Activated CD4-positive, alpha-beta T cell treated with anti-CD3 and anti-CD28 coated beads, Interleukin-2, amount 10 ng/mL, durations not matched to agents 7 days and 5 days (primary cell): ENCODE results near the gene COL2A1. TPM values are rescaled to one million over a fixed set of nuclear protein-coding genes. Genes with fewer than 3 reads are reported as not detected.

Source experiments
- CTCF ChIA-PET: fragments of 350-600 bp; sonication (Branson Sonifier 250); formaldehyde crosslinking; loops from one replicate; lab custom pipeline; 2021; ENCODE audit warnings: antibody characterized with exemption; lab: Charles Lee
- POLR2A ChIA-PET: fragments of 350-600 bp; sonication (Branson Sonifier 250); formaldehyde crosslinking; loops from one replicate; lab custom pipeline; 2021; ENCODE audit warnings: antibody characterized with exemption; lab: Charles Lee
- DNase-seq: peaks from one replicate; pipeline ENCODE4 v3.0.0-alpha.2; 2020
- H3K27ac Mint-ChIP-seq: one replicate; pipeline ENCODE4 v1.8.0; 2021; ENCODE audit warnings: mild to moderate bottlenecking, moderate library complexity, mixed read lengths
- H3K27me3 Mint-ChIP-seq: one replicate; pipeline ENCODE4 v1.8.0; 2021; ENCODE audit warnings: mixed read lengths
- H3K36me3 Mint-ChIP-seq: one replicate; pipeline ENCODE4 v1.8.0; 2021; ENCODE audit warnings: low read depth, mixed read lengths
- H3K4me1 Mint-ChIP-seq: one replicate; pipeline ENCODE4 v1.8.0; 2021; ENCODE audit warnings: mixed read lengths
- H3K4me3 Mint-ChIP-seq: one replicate; pipeline ENCODE4 v1.8.0; 2021; ENCODE audit warnings: mild to moderate bottlenecking, moderate library complexity, mixed read lengths
- H3K9me3 Mint-ChIP-seq: one replicate; pipeline ENCODE4 v1.8.0; 2021; ENCODE audit warnings: mixed read lengths
- total RNA-seq, 2 experiments: library from RNA; stranded (reverse); gene quantifications; one replicate each; pipeline ENCODE4 v1.2.3, GENCODE V29; 2021

The COL2A1 gene
- total RNA-seq, 2 experiments from 2014 or later: not detected

GRCh38 chr12:48039151-48039550, 34.9 kb upstream of the COL2A1 start:
- ChIA-PET CTCF (interaction anchor here (0.5 to 0.6 kb wide), 2 partner anchors 165 to 172 kb away, joined by 3 read pairs; no protein-coding TSS in a partner anchor), POLR2A (no interaction called here)
- Mint-ChIP-seq H3K4me1 (peaks cover 5% of the 10 kb centered on the region), H3K9me3 (no peaks in the 10 kb centered on the region), H3K4me3 (no peak overlapping the region), H3K27me3 (no peaks in the 10 kb centered on the region), H3K27ac (no peak overlapping the region), H3K36me3 (no peaks in the 10 kb centered on the region)
- no peak for DNase-seq

- H3K4me1 Mint-ChIP-seq: peaks cover 5% of the 10 kb centered on the region
These were observed 33.8 kb upstream of the COL2A1 start for GRCh38 chr12:48038085-48038484.

GRCh38 chr12:48037267-48037915, 33.1 kb upstream of the COL2A1 start:
- POLR2A ChIA-PET: no interaction called here
- CTCF ChIA-PET: no interaction called here
- Mint-ChIP-seq H3K36me3 (no peaks in the 10 kb centered on the region), H3K27me3 (no peaks in the 10 kb centered on the region), H3K9me3 (no peaks in the 10 kb centered on the region), H3K4me3 (no peak overlapping the region), H3K27ac (no peak overlapping the region), H3K4me1 (peaks cover 5% of the 10 kb centered on the region)
- no peak for DNase-seq

More at GRCh38 chr12:48038085-48038484, 33.8 kb upstream of the COL2A1 start:
- ChIA-PET POLR2A (no interaction called here), CTCF (no interaction called here)
- Mint-ChIP-seq H3K27me3 (no peaks in the 10 kb centered on the region), H3K27ac (no peak overlapping the region), H3K9me3 (no peaks in the 10 kb centered on the region), H3K4me3 (no peak overlapping the region), H3K36me3 (no peaks in the 10 kb centered on the region)
- no peak for DNase-seq

- Mint-ChIP-seq H3K27me3 (no peaks in the 10 kb centered on the region), H3K27ac (no peak overlapping the region), H3K9me3 (no peaks in the 10 kb centered on the region), H3K36me3 (no peaks in the 10 kb centered on the region), H3K4me3 (no peak overlapping the region), H3K4me1 (peaks cover 5% of the 10 kb centered on the region)
- no peak for DNase-seq
- ChIA-PET POLR2A (no interaction called here), CTCF (no interaction called here)
These were observed 32.5 kb upstream of the COL2A1 start for GRCh38 chr12:48036818-48037217.

GRCh38 chr12:48034835-48035805, 30.8 kb upstream of the COL2A1 start:
- Mint-ChIP-seq H3K27me3 (no peaks in the 10 kb centered on the region), H3K4me3 (no peak overlapping the region), H3K9me3 (no peaks in the 10 kb centered on the region), H3K4me1 (peaks cover 5% of the 10 kb centered on the region), H3K36me3 (no peaks in the 10 kb centered on the region), H3K27ac (no peak overlapping the region)
- POLR2A ChIA-PET: no interaction called here
- CTCF ChIA-PET: interaction anchor here (0.9 to 1.1 kb wide), 2 partner anchors 11 to 55 kb away, joined by 3 to 4 read pairs; no protein-coding TSS in a partner anchor
- no peak for DNase-seq

- ChIA-PET CTCF (interaction anchor here (1.4 kb wide), 1 partner anchor 18 kb away, joined by 3 read pairs; no protein-coding TSS in a partner anchor), POLR2A (no interaction called here)
- no peak for DNase-seq
- Mint-ChIP-seq H3K27me3 (no peaks in the 10 kb centered on the region), H3K27ac (no peak overlapping the region), H3K36me3 (no peaks in the 10 kb centered on the region), H3K9me3 (no peaks in the 10 kb centered on the region), H3K4me3 (no peak overlapping the region), H3K4me1 (peaks cover 5% of the 10 kb centered on the region)
These were observed 29.2 kb upstream of the COL2A1 start for GRCh38 chr12:48033451-48033850.

GRCh38 chr12:48032597-48032996, 28.3 kb upstream of the COL2A1 start:
- ChIA-PET POLR2A (no interaction called here), CTCF (interaction anchor here (1.4 kb wide), 1 partner anchor 17 kb away, joined by 3 read pairs; no protein-coding TSS in a partner anchor)
- Mint-ChIP-seq H3K4me3 (no peak overlapping the region), H3K4me1 (no peaks in the 10 kb centered on the region), H3K27me3 (no peaks in the 10 kb centered on the region), H3K36me3 (no peaks in the 10 kb centered on the region), H3K9me3 (no peaks in the 10 kb centered on the region), H3K27ac (no peak overlapping the region)
- DNase-seq: no peak

GRCh38 chr12:48031135-48031960, 27.1 kb upstream of the COL2A1 start:
- DNase-seq: no peak
- ChIA-PET CTCF (no interaction called here), POLR2A (no interaction called here)
- H3K27ac Mint-ChIP-seq: no peak overlapping the region
- no peaks in the 10 kb centered on the region for H3K36me3 Mint-ChIP-seq
- no peaks in the 10 kb centered on the region for H3K9me3 Mint-ChIP-seq
- H3K4me1 Mint-ChIP-seq: no peaks in the 10 kb centered on the region
- no peaks in the 10 kb centered on the region for H3K27me3 Mint-ChIP-seq
- H3K4me3 Mint-ChIP-seq: no peak overlapping the region

GRCh38 chr12:48030173-48030650, 25.9 kb upstream of the COL2A1 start:
- Mint-ChIP-seq H3K4me3 (no peak overlapping the region), H3K36me3 (no peaks in the 10 kb centered on the region)
- POLR2A ChIA-PET: no interaction called here

GRCh38 chr12:48029491-48030172, 25.4 kb upstream of the COL2A1 start:
- H3K36me3 Mint-ChIP-seq: no peaks in the 10 kb centered on the region
- DNase-seq: no peak
- ChIA-PET POLR2A (no interaction called here), CTCF (interaction anchor here (1.0 to 1.4 kb wide), 3 partner anchors 17 to 22 kb away, joined by 3 read pairs; no protein-coding TSS in a partner anchor)
- H3K4me3 Mint-ChIP-seq: no peak overlapping the region
- no peak overlapping the region for H3K27ac Mint-ChIP-seq
- peaks cover 2% of the 10 kb centered on the region for H3K27me3 Mint-ChIP-seq
- H3K4me1 Mint-ChIP-seq: no peaks in the 10 kb centered on the region
- H3K9me3 Mint-ChIP-seq: no peaks in the 10 kb centered on the region

More at GRCh38 chr12:48030173-48030650, 25.9 kb upstream of the COL2A1 start:
- DNase-seq: no peak
- Mint-ChIP-seq H3K4me1 (no peaks in the 10 kb centered on the region), H3K27ac (no peak overlapping the region), H3K9me3 (no peaks in the 10 kb centered on the region), H3K27me3 (no peaks in the 10 kb centered on the region)
- CTCF ChIA-PET: interaction anchor here (1.0 kb wide), 1 partner anchor 22 kb away, joined by 3 read pairs; no protein-coding TSS in a partner anchor

- no peaks in the 10 kb centered on the region for H3K9me3 Mint-ChIP-seq
- ChIA-PET CTCF (interaction anchor here (1.4 kb wide), 2 partner anchors 18 to 23 kb away, joined by 3 read pairs; no protein-coding TSS in a partner anchor), POLR2A (no interaction called here)
- H3K4me1 Mint-ChIP-seq: no peaks in the 10 kb centered on the region
- no peak for DNase-seq
- peaks cover 4% of the 10 kb centered on the region for H3K27me3 Mint-ChIP-seq
- no peaks in the 10 kb centered on the region for H3K36me3 Mint-ChIP-seq
- H3K27ac Mint-ChIP-seq: no peak overlapping the region
- no peak overlapping the region for H3K4me3 Mint-ChIP-seq
These were observed 24.5 kb upstream of the COL2A1 start for GRCh38 chr12:48028541-48029431.
